Small intestine (tissue), 7 donors: Measurements from ENCODE around the gene VPS13D. TPM values are rescaled to one million over a fixed set of nuclear protein-coding genes. Genes with fewer than 3 reads are reported as not detected.

Source experiments
- DNase-seq, 2 donors: peaks; one replicate each; pipeline versions ENCODE4 v3.0.0 to v3.0.0-alpha.2; 2013
- FAIRE-seq: peaks from 2 replicates; lab custom pipeline; 2012; peaks lifted over from hg19 to GRCh38; lab: Jason Lieb, UNC
- H3K27ac ChIP-seq, 3 donors: one replicate each; pipeline ENCODE4 v1.5.1; 2013; ENCODE audit warnings: low read length in 2 of 3, mild to moderate bottlenecking in 2 of 3, control low read depth in 1 of 3, inconsistent platforms in 1 of 3, low read depth in 1 of 3, moderate library complexity in 1 of 3
- H3K27me3 ChIP-seq, 3 donors: one replicate each; pipeline ENCODE4 v1.6.1; 2013; ENCODE audit warnings: low read length in 3 of 3, inconsistent platforms in 1 of 3; ENCODE audit not compliant: control insufficient read depth in 3 of 3, insufficient read depth in 3 of 3
- H3K36me3 ChIP-seq, 3 donors: one replicate each; pipeline ENCODE4 v1.6.1; 2013; ENCODE audit warnings: low read length in 3 of 3, inconsistent platforms in 1 of 3, low read depth in 1 of 3, mild to moderate bottlenecking in 1 of 3, moderate library complexity in 1 of 3; ENCODE audit not compliant: control insufficient read depth in 3 of 3, insufficient read depth in 2 of 3
- H3K4me1 ChIP-seq, 3 donors: one replicate each; pipeline ENCODE4 v1.6.1; 2013; ENCODE audit warnings: low read length in 2 of 3, inconsistent platforms in 1 of 3, low read depth in 1 of 3, mild to moderate bottlenecking in 1 of 3, moderate library complexity in 1 of 3; ENCODE audit not compliant: control insufficient read depth in 3 of 3, insufficient read depth in 2 of 3
- H3K4me3 ChIP-seq, 3 donors: one replicate each; pipeline ENCODE4 v1.5.1; 2013; ENCODE audit warnings: low read length in 3 of 3, control low read depth in 1 of 3, inconsistent platforms in 1 of 3, low read depth in 1 of 3, mild to moderate bottlenecking in 1 of 3, moderate library complexity in 1 of 3
- H3K9me3 ChIP-seq, 2 donors: one replicate each; pipeline ENCODE4 v1.6.1; 2013; ENCODE audit warnings: low read depth in 1 of 2, low read length in 1 of 2; ENCODE audit not compliant: control insufficient read depth in 2 of 2, insufficient read depth in 1 of 2
- WGBS, 3 donors: extraction: QIAGEN DNeasy Blood & Tissue Kit; methylation state at CpG; one replicate each; pipeline ENCODE4 v1.1.7; 2013; 5-methylcytosine and 5-hydroxymethylcytosine counted together
- polyA plus RNA-seq, 4 donors: library from polyadenylated mRNA; stranded (reverse) in 3 of 4; unstranded in 1 of 4; fragments of 200-250 nt in 3 of 4; fragments of 120-200 nt in 1 of 4; gene quantifications; one replicate each; pipeline versions ENCODE4 v1.2.1 to v1.2.3, GENCODE V29; 2013
- donor health status: healthy with polysubstance abuse.
- donor health status: control.
- donor health status: control.
- donor health status: Bipolar disorder and iron deficiency.
- donor health status: healthy.

Gene VPS13D
- polyA plus RNA-seq, 4 donors, result 15.9 to 21.5 (median 17.7) TPM

DNA sequence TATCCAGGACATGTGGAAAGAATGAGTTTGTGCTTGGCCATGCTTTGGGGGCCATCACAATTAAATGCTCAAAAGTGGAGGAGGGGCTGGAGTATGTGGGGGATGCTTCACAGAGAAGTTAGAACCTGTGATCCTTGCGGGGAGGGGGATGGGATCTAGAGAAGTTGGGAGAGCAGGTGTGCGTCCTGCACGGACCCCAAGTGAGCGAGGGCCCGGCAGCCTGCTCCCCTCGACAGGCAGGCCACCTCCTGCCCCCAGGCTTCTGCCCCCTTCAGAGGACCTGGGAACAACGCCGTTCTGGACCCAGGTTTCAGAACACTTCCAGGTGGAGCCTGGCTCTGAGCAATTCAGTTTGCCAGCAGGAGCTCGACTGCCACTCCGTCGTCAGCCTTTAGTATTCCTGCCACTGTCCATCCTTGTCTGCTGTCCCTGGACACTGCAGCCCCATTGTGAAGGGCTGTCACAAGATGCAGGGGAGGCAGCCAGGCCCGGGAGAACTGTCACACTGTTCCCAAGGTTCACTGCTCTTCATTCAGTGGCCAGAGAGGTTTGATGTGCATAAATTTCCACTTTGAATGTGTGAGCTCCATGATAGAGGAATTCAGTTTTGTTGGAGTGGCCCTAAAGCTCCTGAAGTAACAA, 275.9 kb downstream of the VPS13D start:
- H3K36me3 ChIP-seq, result peaks cover 0 to 59% (median 8%) of the 10 kb centered on the region in 3 donors
- no peaks in the 10 kb centered on the region for H3K9me3 ChIP-seq
- no peak overlapping the region for H3K27ac ChIP-seq
- WGBS, 3 donors, result 91 to 93% (median 93%) methylated on average over 12 of the region's 12 CpGs
- no peak for FAIRE-seq
- H3K4me3 ChIP-seq, result no peak overlapping the region
- no peaks in the 10 kb centered on the region for H3K27me3 ChIP-seq
- peaks cover 0 to 3% (median 0%) of the 10 kb centered on the region in 3 donors for H3K4me1 ChIP-seq
- DNase-seq, result no peak

DNA sequence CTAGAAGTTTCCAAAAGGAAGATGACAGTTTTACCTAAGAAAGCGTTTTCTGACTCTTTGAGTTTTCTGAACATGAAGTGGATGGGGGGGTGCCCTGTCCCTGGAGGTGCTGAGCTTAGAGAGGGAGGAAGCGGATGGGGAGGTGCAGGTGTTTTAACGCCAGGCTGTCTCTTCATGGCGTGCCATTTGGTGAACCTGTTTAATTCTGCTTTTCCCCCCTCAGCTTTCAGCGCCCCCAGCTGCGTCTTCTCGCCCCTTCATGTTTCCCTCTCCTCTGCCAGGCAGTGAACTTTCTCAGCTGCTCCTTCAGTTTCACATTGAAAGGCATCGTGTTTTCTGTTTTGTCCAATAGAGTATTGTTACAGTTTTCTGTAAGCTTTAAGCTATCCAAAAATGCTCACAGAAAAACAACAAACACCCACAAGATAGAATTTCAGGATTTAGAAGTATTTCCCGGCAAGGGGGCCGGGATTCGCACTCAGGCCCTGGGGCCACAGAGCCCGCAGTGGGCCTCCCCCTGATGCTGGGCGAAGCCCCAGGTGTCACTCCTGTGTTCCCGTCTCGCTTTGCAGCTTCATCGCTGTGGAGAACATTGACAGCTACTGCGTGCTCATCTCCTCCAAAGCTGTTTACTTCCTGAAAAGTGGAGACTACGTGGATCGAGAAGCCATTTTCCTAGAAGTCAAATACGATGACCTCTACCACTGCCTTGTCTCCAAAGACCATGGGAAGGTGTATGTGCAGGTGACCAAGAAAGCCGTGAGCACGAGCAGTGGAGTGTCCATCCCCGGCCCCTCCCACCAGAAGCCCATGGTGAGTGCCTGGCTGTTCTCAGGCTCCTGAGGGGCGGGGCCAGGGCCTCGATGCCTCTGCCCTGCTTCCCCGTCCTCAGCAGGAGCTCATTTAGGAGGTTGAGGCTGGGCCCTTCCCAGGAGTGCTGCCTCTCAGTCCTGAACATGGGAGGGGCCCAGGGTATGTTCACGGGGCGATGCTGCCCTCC, 276.8 kb downstream of the VPS13D start:
- Histone ChIP-seq H3K4me1 (peaks cover 0 to 7% (median 0%) of the 10 kb centered on the region in 3 donors), H3K27me3 (no peaks in the 10 kb centered on the region), H3K4me3 (no peak overlapping the region), H3K36me3 (peaks cover 0 to 60% (median 8%) of the 10 kb centered on the region in 3 donors), H3K9me3 (no peaks in the 10 kb centered on the region), H3K27ac (no peak overlapping the region)
- 92 to 96% (median 96%) methylated on average over 28 of the region's 28 CpGs for WGBS, 3 donors
- no peak for DNase-seq
- FAIRE-seq, result no peak

DNA sequence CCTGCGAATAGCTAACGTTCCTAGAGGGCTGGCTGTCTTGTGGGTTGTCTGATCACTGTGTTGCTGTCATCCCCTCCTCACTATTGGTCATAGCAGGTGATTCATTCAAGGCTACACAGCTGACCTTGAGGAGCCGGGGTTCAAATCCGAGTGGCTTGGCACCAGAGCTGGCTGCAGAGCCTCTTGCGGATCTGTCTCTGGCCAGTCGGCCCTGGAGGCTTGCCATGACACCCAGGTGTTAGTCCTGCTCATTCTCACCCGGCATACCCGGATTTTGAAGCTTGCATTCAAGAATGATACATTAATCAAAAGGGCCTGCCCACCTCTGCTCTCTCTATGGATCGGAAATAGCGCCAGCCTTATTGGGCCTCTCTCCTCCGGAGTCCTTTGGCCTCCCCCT, 277.8 kb downstream of the VPS13D start:
- FAIRE-seq (no peak), DNase-seq (no peak)
- 88 to 94% (median 91%) methylated on average over 11 of the region's 11 CpGs for WGBS, 3 donors
- Histone ChIP-seq H3K4me1 (peaks cover 0 to 8% (median 0%) of the 10 kb centered on the region in 3 donors), H3K27me3 (no peaks in the 10 kb centered on the region), H3K27ac (no peak overlapping the region), H3K4me3 (no peak overlapping the region), H3K36me3 (peaks cover 0 to 52% (median 8%) of the 10 kb centered on the region in 3 donors), H3K9me3 (no peaks in the 10 kb centered on the region)

DNA sequence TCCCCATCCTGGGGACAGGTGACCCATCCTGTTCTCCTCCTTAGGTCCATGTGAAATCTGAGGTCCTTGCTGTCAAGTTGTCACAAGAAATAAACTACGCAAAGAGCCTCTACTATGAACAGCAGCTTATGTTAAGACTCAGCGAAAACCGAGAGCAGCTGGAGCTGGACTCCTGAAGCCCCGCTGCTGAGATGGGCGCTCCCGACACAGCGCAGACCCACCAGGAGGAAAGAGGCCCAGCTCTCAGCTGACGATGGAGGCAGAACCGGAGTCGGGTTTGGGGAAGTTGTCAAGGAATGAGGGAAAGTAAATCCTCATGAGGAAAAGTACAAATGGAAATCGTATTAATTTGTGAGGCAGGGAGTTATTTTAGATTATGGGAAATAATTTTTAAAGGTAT, 279.0 kb downstream of the VPS13D start:
- DNase-seq (no peak), FAIRE-seq (no peak)
- Histone ChIP-seq H3K4me3 (no peak overlapping the region), H3K36me3 (peaks cover 0 to 47% (median 8%) of the 10 kb centered on the region in 3 donors), H3K4me1 (peaks cover 0 to 8% (median 0%) of the 10 kb centered on the region in 3 donors), H3K27ac (no peak overlapping the region), H3K27me3 (no peaks in the 10 kb centered on the region), H3K9me3 (no peaks in the 10 kb centered on the region)
- WGBS, 3 donors, result 94 to 96% (median 96%) methylated on average over 11 of the region's 11 CpGs

DNA sequence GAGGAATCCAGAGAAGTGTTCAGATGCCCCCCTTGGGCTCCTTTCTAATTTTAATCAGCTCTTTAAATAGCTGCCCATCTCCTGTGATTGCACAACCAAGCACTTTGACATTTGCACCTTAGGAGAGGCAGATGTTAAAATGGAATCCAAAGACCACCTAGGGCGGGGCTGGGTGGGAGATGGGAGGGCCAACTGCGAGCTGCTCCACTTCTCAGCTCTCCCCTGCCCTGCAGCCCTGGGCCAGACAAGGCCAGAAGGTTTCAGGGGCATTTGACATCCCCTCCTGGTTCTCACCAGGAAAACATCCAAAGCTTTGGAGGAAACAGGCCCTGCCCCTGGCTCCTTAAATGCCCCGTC, 281.3 kb downstream of the VPS13D start:
- H3K27ac ChIP-seq, result peak overlapping the region in 1 of 3 donors; percentile 80
- WGBS, 3 donors, result 81 to 87% (median 84%) methylated on average over 3 of the region's 3 CpGs
- H3K4me1 ChIP-seq, result peaks cover 0 to 8% (median 0%) of the 10 kb centered on the region in 3 donors
- no peaks in the 10 kb centered on the region for H3K27me3 ChIP-seq
- H3K36me3 ChIP-seq, result peaks cover 0 to 34% (median 8%) of the 10 kb centered on the region in 3 donors
- no peaks in the 10 kb centered on the region for H3K9me3 ChIP-seq
- no peak overlapping the region for H3K4me3 ChIP-seq
- DNase-seq (no peak), FAIRE-seq (no peak)

DNA sequence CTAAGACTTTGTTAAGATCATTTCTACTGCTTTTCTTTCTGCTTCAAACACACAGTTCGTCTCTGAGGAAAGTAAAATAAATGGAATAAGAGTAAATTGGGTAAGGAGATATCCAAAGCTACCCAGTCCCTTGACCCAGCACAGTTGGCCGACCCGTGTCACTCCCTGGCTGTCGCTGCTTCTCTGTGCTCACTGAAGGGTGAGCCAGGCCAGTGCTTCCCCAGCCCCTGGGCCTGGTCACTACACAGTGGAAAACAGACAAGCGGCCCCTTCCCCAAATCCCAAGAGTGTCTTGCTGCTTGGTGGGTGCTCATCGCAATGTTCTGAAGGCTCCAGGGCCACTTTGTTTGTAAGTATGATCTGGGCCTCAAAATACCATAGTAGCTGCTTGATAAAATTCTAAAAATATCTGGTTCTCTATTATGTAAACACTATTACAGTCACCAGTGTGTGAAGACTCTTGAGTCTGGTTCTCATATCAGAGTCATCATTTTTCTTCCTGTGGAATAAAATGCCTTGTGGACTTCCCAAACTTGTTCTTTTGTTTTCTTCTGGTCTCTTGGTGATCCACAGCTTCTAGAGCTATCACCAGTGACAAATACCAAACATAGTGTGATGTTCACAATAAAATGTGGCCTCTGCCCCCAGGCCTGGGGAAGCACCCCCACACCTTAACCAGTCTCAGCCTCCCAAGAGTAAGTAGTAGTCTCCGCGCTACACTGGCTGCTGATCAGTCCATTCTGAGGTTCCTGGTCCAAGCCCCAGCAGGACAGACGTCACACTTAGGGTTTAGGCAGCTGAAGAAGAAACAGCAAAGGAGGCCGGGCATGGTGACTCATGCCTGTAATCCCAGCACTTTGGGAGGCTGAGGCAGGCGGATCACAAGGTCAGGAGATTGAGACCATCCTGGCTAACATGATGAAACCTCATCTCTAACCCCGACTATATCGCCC, 282.0 kb downstream of the VPS13D start:
- Histone ChIP-seq H3K36me3 (peaks cover 0 to 27% (median 5%) of the 10 kb centered on the region in 3 donors), H3K27me3 (no peaks in the 10 kb centered on the region), H3K27ac (peak overlapping the region in 1 of 3 donors; percentile 80), H3K4me1 (peaks cover 0 to 8% (median 0%) of the 10 kb centered on the region in 3 donors), H3K4me3 (no peak overlapping the region), H3K9me3 (no peaks in the 10 kb centered on the region)
- FAIRE-seq (no peak), DNase-seq (no peak)
- WGBS, 3 donors, result 87 to 94% (median 93%) methylated on average over 13 of the region's 13 CpGs

DNA sequence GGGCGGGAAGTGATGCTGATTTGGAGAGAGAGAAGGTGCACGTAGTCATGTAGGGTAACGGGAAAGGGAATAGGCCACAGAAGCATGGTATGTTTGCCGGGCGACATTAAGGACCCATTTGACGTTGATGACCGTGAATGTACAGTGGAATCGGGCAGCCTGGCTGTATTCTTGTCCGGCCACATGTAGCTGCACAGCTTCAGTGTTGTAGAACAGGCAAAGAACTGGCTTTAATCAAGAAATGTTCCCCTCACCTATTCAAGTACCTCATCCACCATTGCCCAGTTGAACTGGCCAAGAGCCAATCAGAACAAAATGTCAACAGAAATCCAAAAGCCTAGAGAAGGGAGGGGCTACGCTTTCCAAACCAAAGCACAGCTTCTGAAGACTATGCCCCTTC, 283.4 kb downstream of the VPS13D start:
- 97 to 98% (median 98%) methylated on average over 10 of the region's 10 CpGs for WGBS, 3 donors
- Histone ChIP-seq H3K36me3 (peaks cover 0 to 16% (median 3%) of the 10 kb centered on the region in 3 donors), H3K4me1 (peaks cover 0 to 8% (median 0%) of the 10 kb centered on the region in 3 donors), H3K9me3 (no peaks in the 10 kb centered on the region), H3K27ac (no peak overlapping the region), H3K27me3 (no peaks in the 10 kb centered on the region), H3K4me3 (no peak overlapping the region)
- DNase-seq (no peak), FAIRE-seq (no peak)
